Vagina (tissue), 2 donors: ENCODE measurements around the gene EEF1B2.

Source experiments
- POLR2A ChIP-seq, 2 donors: fragments of 450-650 bp; IDR thresholded peaks; one replicate each; pipeline ENCODE4 v1.6.1; 2017; ENCODE audit warnings: antibody characterized with exemption in 2 of 2, mild to moderate bottlenecking in 2 of 2, moderate library complexity in 2 of 2
- POLR2AphosphoS5 ChIP-seq, 2 donors: sonication (generic); formaldehyde crosslinking; IDR thresholded peaks; one replicate each; pipeline ENCODE4 v1.9.0; 2017; ENCODE audit warnings: antibody characterized with exemption in 2 of 2, mild to moderate bottlenecking in 2 of 2, low read depth in 1 of 2; ENCODE audit not compliant: insufficient read depth in 1 of 2
- TF ChIP-seq, protein P1 (sequence below), 3 experiments: fragments of 450-650 bp in 2 of 3; fragments of 200-600 bp in 1 of 3; sonication (generic) in 1 of 3; IDR thresholded peaks; one replicate each; pipeline ENCODE4 v1.5.1; 2017 to 2019; ENCODE audit warnings: antibody characterized with exemption in 3 of 3, mild to moderate bottlenecking in 2 of 3, moderate library complexity in 2 of 3

GRCh38 chr2:206190689-206191088, 31.0 kb downstream of the EEF1B2 start:
- TF ChIP-seq, protein P1, sequence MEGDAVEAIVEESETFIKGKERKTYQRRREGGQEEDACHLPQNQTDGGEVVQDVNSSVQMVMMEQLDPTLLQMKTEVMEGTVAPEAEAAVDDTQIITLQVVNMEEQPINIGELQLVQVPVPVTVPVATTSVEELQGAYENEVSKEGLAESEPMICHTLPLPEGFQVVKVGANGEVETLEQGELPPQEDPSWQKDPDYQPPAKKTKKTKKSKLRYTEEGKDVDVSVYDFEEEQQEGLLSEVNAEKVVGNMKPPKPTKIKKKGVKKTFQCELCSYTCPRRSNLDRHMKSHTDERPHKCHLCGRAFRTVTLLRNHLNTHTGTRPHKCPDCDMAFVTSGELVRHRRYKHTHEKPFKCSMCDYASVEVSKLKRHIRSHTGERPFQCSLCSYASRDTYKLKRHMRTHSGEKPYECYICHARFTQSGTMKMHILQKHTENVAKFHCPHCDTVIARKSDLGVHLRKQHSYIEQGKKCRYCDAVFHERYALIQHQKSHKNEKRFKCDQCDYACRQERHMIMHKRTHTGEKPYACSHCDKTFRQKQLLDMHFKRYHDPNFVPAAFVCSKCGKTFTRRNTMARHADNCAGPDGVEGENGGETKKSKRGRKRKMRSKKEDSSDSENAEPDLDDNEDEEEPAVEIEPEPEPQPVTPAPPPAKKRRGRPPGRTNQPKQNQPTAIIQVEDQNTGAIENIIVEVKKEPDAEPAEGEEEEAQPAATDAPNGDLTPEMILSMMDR (IDR thresholded peaks at IDR 0.05), result no peak
- no peak for TF ChIP-seq POLR2AphosphoS5 (IDR thresholded peaks at IDR 0.05; ENCODE audit: insufficient read depth in 1 of 2, low read depth in 1 of 2)
- TF ChIP-seq POLR2A (IDR thresholded peaks at IDR 0.05), result no peak
